ENCODE results near the gene CCDC197.

DNA sequence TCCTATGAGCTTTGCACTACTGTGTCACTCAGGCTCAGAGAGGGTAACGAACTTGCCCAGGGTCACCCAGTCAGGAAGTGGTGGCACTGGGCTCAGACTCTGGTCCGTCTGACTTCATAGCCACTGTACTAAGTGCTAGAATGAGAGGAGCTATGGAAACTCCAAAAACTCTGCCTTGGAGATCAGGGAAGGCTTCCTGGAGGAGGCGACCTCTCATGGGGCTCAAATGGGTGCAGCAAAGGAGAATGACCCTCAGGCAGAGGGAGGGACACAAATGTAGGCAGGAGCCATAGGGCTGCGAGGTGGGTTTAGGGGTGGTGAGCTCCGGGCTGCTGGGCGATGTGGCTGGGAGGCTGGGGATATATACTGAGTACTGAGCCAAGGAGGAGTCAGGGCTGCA is 3.2 kb downstream of the CCDC197 start:
- TF ChIP-seq, protein P1, sequence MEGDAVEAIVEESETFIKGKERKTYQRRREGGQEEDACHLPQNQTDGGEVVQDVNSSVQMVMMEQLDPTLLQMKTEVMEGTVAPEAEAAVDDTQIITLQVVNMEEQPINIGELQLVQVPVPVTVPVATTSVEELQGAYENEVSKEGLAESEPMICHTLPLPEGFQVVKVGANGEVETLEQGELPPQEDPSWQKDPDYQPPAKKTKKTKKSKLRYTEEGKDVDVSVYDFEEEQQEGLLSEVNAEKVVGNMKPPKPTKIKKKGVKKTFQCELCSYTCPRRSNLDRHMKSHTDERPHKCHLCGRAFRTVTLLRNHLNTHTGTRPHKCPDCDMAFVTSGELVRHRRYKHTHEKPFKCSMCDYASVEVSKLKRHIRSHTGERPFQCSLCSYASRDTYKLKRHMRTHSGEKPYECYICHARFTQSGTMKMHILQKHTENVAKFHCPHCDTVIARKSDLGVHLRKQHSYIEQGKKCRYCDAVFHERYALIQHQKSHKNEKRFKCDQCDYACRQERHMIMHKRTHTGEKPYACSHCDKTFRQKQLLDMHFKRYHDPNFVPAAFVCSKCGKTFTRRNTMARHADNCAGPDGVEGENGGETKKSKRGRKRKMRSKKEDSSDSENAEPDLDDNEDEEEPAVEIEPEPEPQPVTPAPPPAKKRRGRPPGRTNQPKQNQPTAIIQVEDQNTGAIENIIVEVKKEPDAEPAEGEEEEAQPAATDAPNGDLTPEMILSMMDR (IDR thresholded peaks at IDR 0.05): no peak
- TF ChIP-seq POLR2A (IDR thresholded peaks at IDR 0.05): no peak

Data from sigmoid colon (tissue), 3 donors.